Fibroblast of lung (primary cell): ENCODE data around the gene SCD. TPM values are rescaled to one million over a fixed set of nuclear protein-coding genes. Genes with fewer than 3 reads are reported as not detected.
"Not testable (repeated sequence)": the region's sequence is repeated elsewhere in the genome, so short reads cannot be mapped to it uniquely, and the experiment has no call there.

Source experiments
- DNase-seq, 2 donors: peaks; one replicate each; pipeline versions ENCODE4 v3.0.0 to v3.0.0-alpha.2; 2010; ENCODE audit warnings: low read depth in 2 of 2
- H2AFZ ChIP-seq: 2 replicates; pipeline ENCODE4 v1.5.1; 2012; ENCODE audit warnings: low read length, control low read depth, inconsistent platforms
- H3K27ac ChIP-seq: 2 replicates; pipeline ENCODE4 v1.5.1; 2011; ENCODE audit warnings: low read length, control low read depth; ENCODE audit not compliant: insufficient read depth
- H3K27me3 ChIP-seq: 2 replicates; pipeline ENCODE4 v1.5.1; 2011; ENCODE audit warnings: mild to moderate bottlenecking, low read length; ENCODE audit not compliant: control insufficient read depth, insufficient read depth
- H3K36me3 ChIP-seq: 2 replicates; pipeline ENCODE4 v1.5.1; 2011; ENCODE audit warnings: low read length; ENCODE audit not compliant: control insufficient read depth, insufficient read depth
- H3K4me1 ChIP-seq: 2 replicates; pipeline ENCODE4 v1.5.1; 2011; ENCODE audit warnings: low read length; ENCODE audit not compliant: control insufficient read depth, insufficient read depth; ENCODE audit errors: extremely low read depth
- H3K4me2 ChIP-seq: 2 replicates; pipeline ENCODE4 v1.5.1; 2011; ENCODE audit warnings: low read length, control low read depth; ENCODE audit not compliant: insufficient read depth; ENCODE audit errors: extremely low read depth
- H3K4me3 ChIP-seq, 4 experiments: fragments of 200-600 bp in 1 of 4; sonication (generic) in 1 of 4; replicated peaks in 1 of 4; 2 replicates each; pipeline ENCODE4 v1.5.1; 2011 to 2016; ENCODE audit warnings: low read length in 4 of 4, low read depth in 3 of 4, mild to moderate bottlenecking in 3 of 4, control low read depth in 2 of 4, inconsistent platforms in 1 of 4, mixed read lengths in 1 of 4; ENCODE audit not compliant: insufficient read depth in 1 of 4; ENCODE audit errors: control extremely low read depth in 1 of 4
- H3K79me2 ChIP-seq: 2 replicates; pipeline ENCODE4 v1.5.1; 2012; ENCODE audit warnings: mild to moderate bottlenecking, low read length, inconsistent platforms; ENCODE audit not compliant: control insufficient read depth, insufficient read depth
- H3K9ac ChIP-seq: 2 replicates; pipeline ENCODE4 v1.5.1; 2011; ENCODE audit warnings: mild to moderate bottlenecking, low read length, control low read depth; ENCODE audit not compliant: insufficient read depth
- H3K9me3 ChIP-seq: 2 replicates; pipeline ENCODE4 v1.5.1; 2012; ENCODE audit warnings: low read depth, low read length; ENCODE audit not compliant: control insufficient read depth, insufficient read depth
- H4K20me1 ChIP-seq: 2 replicates; pipeline ENCODE4 v1.5.1; 2011; ENCODE audit warnings: low read length; ENCODE audit not compliant: control insufficient read depth, insufficient read depth; ENCODE audit errors: extremely low read depth
- CTCF ChIP-seq, 2 donors: IDR thresholded peaks in 1 of 2; conservative IDR thresholded peaks in 1 of 2; 1 replicate in 1 of 2; 2 replicates in 1 of 2; pipeline ENCODE4 v1.5.1; 2011 to 2012; ENCODE audit warnings: low read length in 2 of 2, control low read depth in 1 of 2, inconsistent platforms in 1 of 2, low read depth in 1 of 2, mild to moderate bottlenecking in 1 of 2
- EZH2 ChIP-seq: IDR thresholded peaks from 2 replicates; pipeline ENCODE4 v1.5.1; 2012; ENCODE audit warnings: low read length, control low read depth, mild to moderate bottlenecking; ENCODE audit errors: missing control alignments
- polyA plus RNA-seq, 2 donors: library from polyadenylated mRNA; depleted of rRNA in 1 of 2; stranded (reverse) in 1 of 2; unstranded in 1 of 2; fragments of >200 nt; gene quantifications; 2 replicates each; pipeline ENCODE4 v1.2.1, GENCODE V29; 2011 to 2012; ENCODE audit warnings: missing spikeins in 1 of 2
- total RNA-seq: library from RNA; depleted of rRNA; stranded (reverse); fragments of >200 nt; gene quantifications from 2 replicates; pipeline ENCODE4 v1.2.1, GENCODE V29; 2014

SCD gene
- total and polyA plus RNA-seq, 2 donors (not counting 1 experiment from before 2014, with no cell fraction given), result 537 to 754 TPM

GRCh38 chr10:100376656-100377055, 29.6 kb downstream of the SCD start:
- H2AFZ ChIP-seq, H3K9me3 ChIP-seq, H3K27me3 ChIP-seq, DNase-seq, H3K9ac ChIP-seq, H3K36me3 ChIP-seq, H3K4me2 ChIP-seq, H3K4me3 ChIP-seq, H3K27ac ChIP-seq, H4K20me1 ChIP-seq, H3K79me2 ChIP-seq: not testable (repeated sequence)
- peaks cover 18% of the 10 kb centered on the region for H3K4me1 ChIP-seq

- Histone ChIP-seq H4K20me1 (no peaks in the 10 kb centered on the region), H3K4me1 (peaks cover 13% of the 10 kb centered on the region), H3K79me2 (no peaks in the 10 kb centered on the region), H3K9me3 (no peaks in the 10 kb centered on the region), H3K4me3 (no peak overlapping the region), H2AFZ (no peak overlapping the region), H3K36me3 (no peaks in the 10 kb centered on the region), H3K9ac (no peak overlapping the region), H3K4me2 (no peak overlapping the region), H3K27me3 (no peaks in the 10 kb centered on the region), H3K27ac (no peak overlapping the region)
- DNase-seq, result no peak
- no peak for TF ChIP-seq EZH2
- TF ChIP-seq CTCF (conservative IDR thresholded peaks at IDR 0.05 in 1 of 2, IDR thresholded peaks at IDR 0.05 in 1 of 2; ENCODE audit: low read depth in 1 of 2, low read length in 2 of 2), result no peak
Observed at GRCh38 chr10:100377830-100378229, 30.8 kb downstream of the SCD start.

GRCh38 chr10:100380400-100380799, 33.4 kb downstream of the SCD start:
- H3K9ac ChIP-seq, result no peak overlapping the region
- no peak overlapping the region for H3K4me3 ChIP-seq
- H3K4me1 ChIP-seq, result no peaks in the 10 kb centered on the region
- H3K4me2 ChIP-seq, result no peak overlapping the region
- no peaks in the 10 kb centered on the region for H3K9me3 ChIP-seq
- H4K20me1 ChIP-seq, result no peaks in the 10 kb centered on the region
- DNase-seq, result no peak
- no peak overlapping the region for H2AFZ ChIP-seq
- no peaks in the 10 kb centered on the region for H3K36me3 ChIP-seq
- TF ChIP-seq CTCF (conservative IDR thresholded peaks at IDR 0.05 in 1 of 2, IDR thresholded peaks at IDR 0.05 in 1 of 2; ENCODE audit: low read depth in 1 of 2, low read length in 2 of 2) (no peak), EZH2 (no peak)
- no peaks in the 10 kb centered on the region for H3K79me2 ChIP-seq
- no peaks in the 10 kb centered on the region for H3K27me3 ChIP-seq
- no peak overlapping the region for H3K27ac ChIP-seq
